CD14-positive monocyte (primary cell): ENCODE measurements around the gene CHP2. TPM values are rescaled to one million over a fixed set of nuclear protein-coding genes. Genes with fewer than 3 reads are reported as not detected.

Experiments used
- DNase-seq, 3 donors: peaks; one replicate each; pipeline ENCODE4 v3.0.0-alpha.2; 2011 to 2022
- H2AFZ ChIP-seq: 2 replicates; pipeline ENCODE4 v1.6.0; 2012; ENCODE audit warnings: mild to moderate bottlenecking, low read depth, low read length, inconsistent platforms; ENCODE audit not compliant: insufficient read depth, poor library complexity, severe bottlenecking
- H3K27ac ChIP-seq, 2 donors: 1 replicate in 1 of 2; 2 replicates in 1 of 2; pipeline ENCODE4 v1.5.1; 2012 to 2013; ENCODE audit warnings: low read length in 2 of 2, control low read depth in 1 of 2, inconsistent platforms in 1 of 2, low read depth in 1 of 2, mild to moderate bottlenecking in 1 of 2
- H3K27me3 ChIP-seq, 2 donors: one replicate each; pipeline versions ENCODE4 v1.6.0 to v1.6.1; 2011 to 2013; ENCODE audit warnings: low read length in 2 of 2; ENCODE audit not compliant: control insufficient read depth in 2 of 2, insufficient read depth in 2 of 2
- H3K36me3 ChIP-seq, 2 donors: replicated peaks in 1 of 2; 1 replicate in 1 of 2; 2 replicates in 1 of 2; pipeline versions ENCODE4 v1.5.1 to v1.6.1; 2012 to 2013; ENCODE audit warnings: low read length in 2 of 2, control low read depth in 1 of 2, inconsistent platforms in 1 of 2, mild to moderate bottlenecking in 1 of 2; ENCODE audit not compliant: insufficient read depth in 2 of 2, control insufficient read depth in 1 of 2
- H3K4me1 ChIP-seq, 2 donors: 1 replicate in 1 of 2; 2 replicates in 1 of 2; pipeline versions ENCODE4 v1.5.1 to v1.6.1; 2012 to 2013; ENCODE audit warnings: low read length in 2 of 2, control low read depth in 1 of 2, inconsistent platforms in 1 of 2, mild to moderate bottlenecking in 1 of 2, moderate library complexity in 1 of 2; ENCODE audit not compliant: insufficient read depth in 2 of 2, control insufficient read depth in 1 of 2
- H3K4me2 ChIP-seq: replicated peaks from 2 replicates; pipeline ENCODE3; 2012; ENCODE audit warnings: low read length, moderate library complexity, mild to moderate bottlenecking; ENCODE audit not compliant: poor library complexity, severe bottlenecking; ENCODE audit errors: extremely low read depth
- H3K4me3 ChIP-seq, 3 experiments: fragments of 200-600 bp in 1 of 3; sonication (generic) in 1 of 3; replicated peaks in 1 of 3; 1 replicate in 2 of 3; 2 replicates in 1 of 3; pipeline ENCODE4 v1.5.1; 2011 to 2013; ENCODE audit warnings: low read length in 3 of 3, mild to moderate bottlenecking in 3 of 3, control low read depth in 2 of 3, low read depth in 2 of 3, inconsistent platforms in 1 of 3, moderate library complexity in 1 of 3
- H3K79me2 ChIP-seq: 2 replicates; pipeline ENCODE4 v1.6.0; 2012; ENCODE audit warnings: mild to moderate bottlenecking, control low read depth, inconsistent platforms, low read length, moderate library complexity; ENCODE audit not compliant: insufficient read depth
- H3K9ac ChIP-seq: 2 replicates; pipeline ENCODE4 v1.6.0; 2017; ENCODE audit warnings: low read length, mild to moderate bottlenecking; ENCODE audit not compliant: insufficient read depth, poor library complexity, severe bottlenecking
- H3K9me3 ChIP-seq, 2 donors: replicated peaks in 1 of 2; 1 replicate in 1 of 2; 2 replicates in 1 of 2; pipeline versions ENCODE4 v1.5.1 to v1.6.1; 2012 to 2013; ENCODE audit warnings: low read length in 2 of 2, control low read depth in 1 of 2; ENCODE audit not compliant: control insufficient read depth in 1 of 2, insufficient read depth in 1 of 2
- H4K20me1 ChIP-seq: 2 replicates; pipeline ENCODE4 v1.6.0; 2012; ENCODE audit warnings: mild to moderate bottlenecking, low read length, control low read depth, moderate library complexity; ENCODE audit not compliant: insufficient read depth
- H3K27ac Mint-ChIP-seq, 7 donors: one replicate each; pipeline ENCODE4 v1.8.0; 2020; ENCODE audit warnings: mild to moderate bottlenecking in 7 of 7, mixed read lengths in 7 of 7, moderate library complexity in 6 of 7, inconsistent platforms in 2 of 7
- H3K27me3 Mint-ChIP-seq, 3 donors: one replicate each; pipeline ENCODE4 v1.8.0; 2021 to 2022; ENCODE audit warnings: low read depth in 3 of 3, mild to moderate bottlenecking in 3 of 3, mixed read lengths in 3 of 3, moderate library complexity in 3 of 3, inconsistent platforms in 1 of 3
- H3K36me3 Mint-ChIP-seq, 2 donors: one replicate each; pipeline ENCODE4 v1.8.0; 2020; ENCODE audit warnings: mixed read lengths in 2 of 2, inconsistent platforms in 1 of 2, mild to moderate bottlenecking in 1 of 2
- H3K4me1 Mint-ChIP-seq: one replicate; pipeline ENCODE4 v1.8.0; 2020; ENCODE audit warnings: mild to moderate bottlenecking, mixed read lengths
- H3K4me3 Mint-ChIP-seq, 2 donors: one replicate each; pipeline ENCODE4 v1.8.0; 2020; ENCODE audit warnings: mild to moderate bottlenecking in 2 of 2, mixed read lengths in 2 of 2, moderate library complexity in 1 of 2
- H3K9me3 Mint-ChIP-seq, 7 donors: one replicate each; pipeline ENCODE4 v1.8.0; 2020 to 2022; ENCODE audit warnings: mixed read lengths in 7 of 7, mild to moderate bottlenecking in 6 of 7, moderate library complexity in 6 of 7, inconsistent platforms in 2 of 7
- CTCF ChIP-seq: fragments of 200-600 bp; IDR thresholded peaks from one replicate; pipeline ENCODE4 v1.8.0; 2022; ENCODE audit warnings: antibody characterized with exemption, mild to moderate bottlenecking
- WGBS: methylation state at CpG from one replicate; pipeline ENCODE4 v1.1.5; 2013; ENCODE audit warnings: missing lambda C conversion rate; ENCODE audit not compliant: insufficient coverage; 5-methylcytosine and 5-hydroxymethylcytosine counted together
- intact Hi-C, 2 donors: fragments of 100-400 bp; cut with micrococcal nuclease; formaldehyde crosslinking; loops; one replicate each; pipeline versions ENCODE4 v1.15.0 to v1.15.1; 2023
- polyA plus RNA-seq, 3 donors: library from polyadenylated mRNA; depleted of rRNA in 1 of 3; unstranded in 2 of 3; stranded (reverse) in 1 of 3; fragments of 300-500 nt in 2 of 3; fragments of >200 nt in 1 of 3; fragmentation: Illumina TruSeq in 2 of 3; gene quantifications; 1 replicate in 2 of 3; 2 replicates in 1 of 3; pipeline ENCODE4 v1.2.3, GENCODE V29; 2012 to 2021

The CHP2 gene
- polyA plus RNA-seq, 3 donors = not detected

- peaks cover 15 to 37% (median 23%) of the 10 kb centered on the region in 3 donors for H3K27me3 Mint-ChIP-seq
- no peaks in the 10 kb centered on the region for H3K4me1 Mint-ChIP-seq
- WGBS = 72% methylated on average over 3 of the region's 4 CpGs
Observed at GRCh38 chr16:23742766-23743165, 12.1 kb upstream of the CHP2 start.

GRCh38 chr16:23745263-23745662 lies 9.6 kb upstream of the CHP2 start:
- DNase-seq = no peak
- H3K4me1 ChIP-seq = no peaks in the 10 kb centered on the region
- WGBS = no CpG with 5 or more reads among the region's 4 CpGs
- H2AFZ ChIP-seq = no peak overlapping the region
- Mint-ChIP-seq H3K9me3 (peaks cover 0 to 4% (median 0%) of the 10 kb centered on the region in 7 donors), H3K27ac (no peak overlapping the region), H3K4me1 (no peaks in the 10 kb centered on the region), H3K36me3 (no peaks in the 10 kb centered on the region), H3K4me3 (no peak overlapping the region), H3K27me3 (peaks cover 18 to 49% (median 29%) of the 10 kb centered on the region in 3 donors)
- no peaks in the 10 kb centered on the region for H3K36me3 ChIP-seq
- intact Hi-C loops = no loop called here
- no peak overlapping the region for H3K4me3 ChIP-seq
- H3K9ac ChIP-seq = no peak overlapping the region
- no peak for TF ChIP-seq CTCF
- peaks cover 8% of the 10 kb centered on the region in 2 donors for H3K27me3 ChIP-seq
- no peak overlapping the region for H3K27ac ChIP-seq
- no peaks in the 10 kb centered on the region for H3K9me3 ChIP-seq
- H4K20me1 ChIP-seq = no peaks in the 10 kb centered on the region
- H3K4me2 ChIP-seq = no peak overlapping the region
- no peaks in the 10 kb centered on the region for H3K79me2 ChIP-seq

More at GRCh38 chr16:23742766-23743165, 12.1 kb upstream of the CHP2 start:
- H3K4me3 Mint-ChIP-seq = no peak overlapping the region
- DNase-seq = no peak
- peaks cover 0 to 4% (median 0%) of the 10 kb centered on the region in 7 donors for H3K9me3 Mint-ChIP-seq
- Histone ChIP-seq H3K27ac (no peak overlapping the region), H3K36me3 (no peaks in the 10 kb centered on the region), H4K20me1 (no peaks in the 10 kb centered on the region), H3K9me3 (no peaks in the 10 kb centered on the region), H2AFZ (no peak overlapping the region), H3K9ac (no peak overlapping the region), H3K4me1 (no peaks in the 10 kb centered on the region), H3K79me2 (no peaks in the 10 kb centered on the region), H3K4me3 (no peak overlapping the region), H3K4me2 (no peak overlapping the region), H3K27me3 (peaks cover 6 to 8% of the 10 kb centered on the region in 2 donors)
- H3K27ac Mint-ChIP-seq = no peak overlapping the region
- TF ChIP-seq CTCF = no peak
- no peaks in the 10 kb centered on the region for H3K36me3 Mint-ChIP-seq
- intact Hi-C loops = no loop called here
